A549 (cell line): ENCODE measurements around the gene SOX10.

ENCODE experiments used
- EP300 ChIP-seq, 2 experiments: fragments of >200 bp; sonication (Bioruptor Twin); formaldehyde crosslinking; IDR thresholded peaks; 2 replicates in 1 of 2; 3 replicates in 1 of 2; pipeline ENCODE4 v1.6.1; 2016 to 2017
- FOSL2 ChIP-seq, 2 experiments: fragments of 450-650 bp in 1 of 2; fragments of >200 bp in 1 of 2; sonication (Bioruptor Twin) in 1 of 2; formaldehyde crosslinking; IDR thresholded peaks; 2 replicates each; pipeline versions ENCODE4 v1.5.0 to v1.6.1; 2016 to 2020; ENCODE audit warnings: mild to moderate bottlenecking in 1 of 2, moderate library complexity in 1 of 2
- MAFK ChIP-seq: fragments of 450-650 bp; IDR thresholded peaks from 2 replicates; pipeline ENCODE4 v1.6.1; 2014; ENCODE audit not compliant: partially characterized antibody
- POLR2A ChIP-seq: IDR thresholded peaks from 2 replicates; pipeline ENCODE4 v1.6.1; 2012; ENCODE audit warnings: mild to moderate bottlenecking, low read length
- POLR2AphosphoS2 ChIP-seq: conservative IDR thresholded peaks from 2 replicates; pipeline ENCODE4 v1.6.1; 2012; ENCODE audit warnings: low read length, improper control_type of control experiment, inconsistent platforms
- RAD21 ChIP-seq, 2 experiments: fragments of >200 bp in 1 of 2; sonication (Bioruptor Twin) in 1 of 2; formaldehyde crosslinking in 1 of 2; IDR thresholded peaks in 1 of 2; conservative IDR thresholded peaks in 1 of 2; 2 replicates in 1 of 2; 3 replicates in 1 of 2; pipeline ENCODE4 v1.6.1; 2012 to 2018; ENCODE audit warnings: inconsistent platforms in 1 of 2
- RCOR1 ChIP-seq: fragments of 150-350 bp; IDR thresholded peaks from 2 replicates; pipeline ENCODE4 v1.6.1; 2014; ENCODE audit warnings: antibody characterized with exemption, low read length, low read depth
- RFX5 ChIP-seq: fragments of 450-650 bp; IDR thresholded peaks from 2 replicates; pipeline ENCODE4 v1.7.1; 2014; ENCODE audit warnings: antibody characterized with exemption, mild to moderate bottlenecking, moderate library complexity
- RNF2 ChIP-seq: fragments of 200-600 bp; sonication (generic); IDR thresholded peaks from 2 replicates; pipeline ENCODE4 v1.6.1; 2016; ENCODE audit warnings: low read depth, mild to moderate bottlenecking, antibody characterized with exemption, moderate library complexity, borderline replicate concordance
- SMC3 ChIP-seq: fragments of >200 bp; sonication (Bioruptor Twin); formaldehyde crosslinking; IDR thresholded peaks from 3 replicates; pipeline ENCODE4 v1.6.1; 2018; ENCODE audit warnings: inconsistent platforms
- TF ChIP-seq, protein P1 (sequence below): fragments of >200 bp; sonication (Bioruptor Twin); formaldehyde crosslinking; IDR thresholded peaks from 3 replicates; pipeline ENCODE4 v1.5.1; 2016

DNA sequence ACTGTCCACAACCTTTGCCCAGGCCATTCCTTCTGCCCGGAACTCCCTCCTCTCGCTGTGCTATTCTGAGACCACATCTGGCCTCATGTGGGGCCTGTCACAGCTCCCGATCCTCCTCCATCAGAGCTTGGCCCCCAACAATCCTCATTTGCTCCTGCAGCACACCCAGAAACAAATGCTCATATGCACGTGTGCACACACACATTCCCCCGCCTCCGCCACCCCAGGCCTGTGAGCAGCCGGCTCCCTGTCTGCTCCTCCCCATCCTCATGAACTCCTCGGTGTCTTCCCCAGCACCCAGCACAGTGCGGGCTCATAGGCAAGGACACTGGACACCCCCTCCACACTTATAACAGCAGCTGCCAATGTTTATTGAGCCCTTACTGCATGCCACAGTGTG is 43.1 kb upstream of the SOX10 start:
- TF ChIP-seq, protein P1, sequence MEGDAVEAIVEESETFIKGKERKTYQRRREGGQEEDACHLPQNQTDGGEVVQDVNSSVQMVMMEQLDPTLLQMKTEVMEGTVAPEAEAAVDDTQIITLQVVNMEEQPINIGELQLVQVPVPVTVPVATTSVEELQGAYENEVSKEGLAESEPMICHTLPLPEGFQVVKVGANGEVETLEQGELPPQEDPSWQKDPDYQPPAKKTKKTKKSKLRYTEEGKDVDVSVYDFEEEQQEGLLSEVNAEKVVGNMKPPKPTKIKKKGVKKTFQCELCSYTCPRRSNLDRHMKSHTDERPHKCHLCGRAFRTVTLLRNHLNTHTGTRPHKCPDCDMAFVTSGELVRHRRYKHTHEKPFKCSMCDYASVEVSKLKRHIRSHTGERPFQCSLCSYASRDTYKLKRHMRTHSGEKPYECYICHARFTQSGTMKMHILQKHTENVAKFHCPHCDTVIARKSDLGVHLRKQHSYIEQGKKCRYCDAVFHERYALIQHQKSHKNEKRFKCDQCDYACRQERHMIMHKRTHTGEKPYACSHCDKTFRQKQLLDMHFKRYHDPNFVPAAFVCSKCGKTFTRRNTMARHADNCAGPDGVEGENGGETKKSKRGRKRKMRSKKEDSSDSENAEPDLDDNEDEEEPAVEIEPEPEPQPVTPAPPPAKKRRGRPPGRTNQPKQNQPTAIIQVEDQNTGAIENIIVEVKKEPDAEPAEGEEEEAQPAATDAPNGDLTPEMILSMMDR = no peak
- no peak for TF ChIP-seq RCOR1
- no peak for TF ChIP-seq RAD21 (conservative IDR thresholded peaks at IDR 0.05 in 1 of 2, IDR thresholded peaks at IDR 0.05 in 1 of 2)
- TF ChIP-seq EP300 (IDR thresholded peaks at IDR 0.05) = no peak
- no peak for TF ChIP-seq MAFK
- no peak for TF ChIP-seq RFX5
- no peak for TF ChIP-seq SMC3
- TF ChIP-seq RNF2 = no peak
- no peak for TF ChIP-seq POLR2A
- no peak for TF ChIP-seq FOSL2 (IDR thresholded peaks at IDR 0.05)
- no peak for TF ChIP-seq FOSL2 (CRISPR knock-in tag; IDR thresholded peaks at IDR 0.05)
- TF ChIP-seq POLR2AphosphoS2 = no peak
